HFFc6 (cell line): ENCODE results near the gene RABEPK. TPM values are rescaled to one million over a fixed set of nuclear protein-coding genes. Genes with fewer than 3 reads are reported as not detected.
A peak's percentile ranks its signal among the peaks of the same experiment; 100 is the strongest.

Experiments used
- DNase-seq: peaks from one replicate; pipeline ENCODE4 v3.0.0-alpha.2; 2018
- H3K27ac Mint-ChIP-seq: 2 replicates; pipeline ENCODE4 v1.8.0; 2020; ENCODE audit warnings: mild to moderate bottlenecking, mixed read lengths
- H3K27me3 Mint-ChIP-seq: 2 replicates; pipeline ENCODE4 v1.8.0; 2021; ENCODE audit warnings: mild to moderate bottlenecking, moderate library complexity, mixed read lengths; ENCODE audit not compliant: insufficient read depth
- H3K36me3 Mint-ChIP-seq: 2 replicates; pipeline ENCODE4 v1.8.0; 2021; ENCODE audit warnings: low read depth, mixed read lengths
- H3K4me1 Mint-ChIP-seq: 2 replicates; pipeline ENCODE4 v1.8.0; 2020; ENCODE audit warnings: low read depth, mixed read lengths
- H3K4me3 Mint-ChIP-seq: 2 replicates; pipeline ENCODE4 v1.8.0; 2020; ENCODE audit warnings: mild to moderate bottlenecking, moderate library complexity, mixed read lengths
- H3K9me3 Mint-ChIP-seq: 2 replicates; pipeline ENCODE4 v1.8.0; 2020; ENCODE audit warnings: mild to moderate bottlenecking, mixed read lengths
- CTCF ChIP-seq: fragments of 200-600 bp; sonication (generic); IDR thresholded peaks from 2 replicates; pipeline ENCODE4 v1.5.0; 2021; ENCODE audit warnings: antibody characterized with exemption, mild to moderate bottlenecking
- total RNA-seq, 6 experiments: library from RNA; stranded (reverse); fragmentation: NEBNext Ultra II Directional; extraction: Animal tissue kit (Norgen Biotek cat#: 25700); gene quantifications; 2 replicates in 1 of 6; 3 replicates in 5 of 6; pipeline ENCODE4 v1.2.3, GENCODE V29; 2021

Gene RABEPK
- total RNA-seq, 6 experiments from 2014 or later = 29.6 to 39.2 (median 32.7) TPM

DNA sequence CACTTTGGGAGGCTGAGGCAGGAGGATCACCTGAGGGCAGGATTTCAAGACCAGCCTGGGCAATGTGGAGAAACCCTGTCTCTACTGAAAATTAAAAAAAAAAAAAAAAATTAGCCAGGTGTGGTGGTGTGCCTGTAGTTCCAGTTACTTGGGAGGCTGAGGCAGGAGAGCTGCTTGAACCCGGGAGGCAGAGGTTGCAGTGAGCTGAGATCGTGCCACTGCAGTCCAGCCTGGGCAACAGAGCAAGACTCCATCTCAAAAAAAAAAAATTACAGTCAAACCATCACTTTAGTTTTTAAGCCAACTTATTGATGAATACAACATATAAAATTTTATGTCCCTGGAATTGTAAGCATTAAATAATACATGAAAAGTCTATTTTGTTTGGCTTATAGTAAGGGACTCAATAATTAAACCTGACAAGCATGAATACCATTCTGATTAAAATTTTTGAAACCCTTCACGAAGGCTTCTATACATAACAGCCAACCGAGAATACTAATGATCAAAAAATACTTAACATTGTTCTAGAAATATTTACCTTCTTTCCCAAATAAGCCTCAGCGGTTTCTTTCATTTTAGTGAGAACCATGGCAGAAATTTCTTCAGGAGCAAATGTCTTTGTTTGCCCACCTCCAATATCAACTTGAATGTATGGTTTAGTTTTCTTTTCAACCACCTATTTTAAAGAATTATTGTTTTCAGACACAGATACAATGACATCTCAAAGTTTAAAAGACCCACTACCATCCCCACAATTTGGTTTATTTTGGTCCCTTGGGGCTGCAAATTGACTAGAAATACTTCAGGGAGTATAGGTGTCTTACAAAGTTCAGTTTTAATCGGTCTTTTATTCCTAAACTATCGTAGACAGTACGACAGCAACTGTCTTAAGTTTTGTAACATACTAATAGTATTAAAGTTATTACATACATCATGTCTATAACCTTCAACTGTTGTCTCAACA is 39.6 kb downstream of the RABEPK start:
- Mint-ChIP-seq H3K9me3 (peaks cover 6% of the 10 kb centered on the region), H3K4me1 (peaks cover 67% of the 10 kb centered on the region), H3K27me3 (peaks cover 14% of the 10 kb centered on the region), H3K36me3 (peaks cover 60% of the 10 kb centered on the region), H3K27ac (peak overlapping the region; percentile 98), H3K4me3 (peak overlapping the region; percentile 95)
- DNase-seq = no peak
- no peak for TF ChIP-seq CTCF

- DNase-seq = no peak
- Mint-ChIP-seq H3K36me3 (peaks cover 55% of the 10 kb centered on the region), H3K4me1 (peaks cover 60% of the 10 kb centered on the region), H3K4me3 (peak overlapping the region; percentile 95), H3K27me3 (peaks cover 14% of the 10 kb centered on the region), H3K27ac (peak overlapping the region; percentile 98), H3K9me3 (peaks cover 6% of the 10 kb centered on the region)
- TF ChIP-seq CTCF = no peak
These were observed 40.3 kb downstream of the RABEPK start for GRCh38 chr9:125240649-125240999.

- peaks cover 49% of the 10 kb centered on the region for H3K36me3 Mint-ChIP-seq
- H3K4me1 Mint-ChIP-seq = peaks cover 54% of the 10 kb centered on the region
- peaks cover 14% of the 10 kb centered on the region for H3K27me3 Mint-ChIP-seq
- H3K27ac Mint-ChIP-seq = peak within 1 kb of the TSS; percentile 98
- peak; percentile 33; the same call in 1 of the 2 replicates for TF ChIP-seq CTCF
- H3K4me3 Mint-ChIP-seq = peak within 1 kb of the TSS; percentile 95
- H3K9me3 Mint-ChIP-seq = peaks cover 6% of the 10 kb centered on the region
- peak; percentile 99 for DNase-seq
These were observed 40.9 kb downstream of the RABEPK start, which contains the start of gene HSPA5 for GRCh38 chr9:125241000-125241862. HSPA5 (minus strand) TSS chr9:125241343; CDS start chr9:125241126, 217 bp downstream.

- peaks cover 14% of the 10 kb centered on the region for H3K27me3 Mint-ChIP-seq
- H3K9me3 Mint-ChIP-seq = peaks cover 6% of the 10 kb centered on the region
- H3K4me3 Mint-ChIP-seq = peak overlapping the region; percentile 95
- H3K36me3 Mint-ChIP-seq = peaks cover 40% of the 10 kb centered on the region
- TF ChIP-seq CTCF = no peak
- peak; percentile 22 for DNase-seq
- peak overlapping the region; percentile 98 for H3K27ac Mint-ChIP-seq
- H3K4me1 Mint-ChIP-seq = peaks cover 45% of the 10 kb centered on the region
These were observed 41.8 kb downstream of the RABEPK start for GRCh38 chr9:125241863-125242739.
